Panc1 (cell line): Measurements from ENCODE around the gene LPP. TPM values are rescaled to one million over a fixed set of nuclear protein-coding genes. Genes with fewer than 3 reads are reported as not detected.

Source experiments
- ATAC-seq: fragments of 200-7000 bp; cut with Tn5 transposase; 2 replicates; pipeline ENCODE4 v1.9.1; 2020; ENCODE audit warnings: mild to moderate bottlenecking, moderate library complexity
- BruUV-seq: library from RNA; stranded (reverse); fragments of 400-500 nt; replicated peaks from 2 replicates; lab custom pipeline; 2021; lab: Mats Ljungman, UMichigan
- CTCF ChIA-PET: fragments of 300-600 bp; sonication (Branson Sonifier 250); formaldehyde crosslinking; loops from one replicate; lab custom pipeline; 2022; ENCODE audit warnings: antibody characterized with exemption; lab: Charles Lee
- POLR2A ChIA-PET: fragments of 300-600 bp; sonication (Branson Sonifier 250); formaldehyde crosslinking; loops from one replicate; lab custom pipeline; 2022; ENCODE audit warnings: antibody characterized with exemption; lab: Charles Lee
- DNase-seq: peaks from one replicate; pipeline ENCODE4 v3.0.0-alpha.2; 2010; ENCODE audit warnings: low read depth, low spot score
- H3K27ac ChIP-seq: 2 replicates; pipeline ENCODE4 v1.5.1; 2011; ENCODE audit warnings: mild to moderate bottlenecking, low read length, inconsistent platforms
- H3K27me3 ChIP-seq: fragments of 200-500 bp; sonication (Bioruptor generic); 2 replicates; pipeline ENCODE4 v1.6.0; 2014; ENCODE audit warnings: low read length, inconsistent platforms; ENCODE audit not compliant: control insufficient read depth, insufficient read depth
- H3K36me3 ChIP-seq: fragments of 200-500 bp; sonication (Bioruptor generic); 2 replicates; pipeline ENCODE4 v1.5.1; 2014; ENCODE audit warnings: inconsistent platforms, mild to moderate bottlenecking, low read length, moderate library complexity; ENCODE audit not compliant: control insufficient read depth, insufficient read depth
- H3K4me1 ChIP-seq: 2 replicates; pipeline ENCODE4 v1.5.1; 2011; ENCODE audit warnings: inconsistent platforms, mild to moderate bottlenecking, low read length, moderate library complexity; ENCODE audit not compliant: control insufficient read depth, insufficient read depth
- H3K4me3 ChIP-seq, 2 experiments: 2 replicates each; pipeline ENCODE4 v1.5.1; 2011 to 2012; ENCODE audit warnings: low read depth in 2 of 2, low read length in 2 of 2, mild to moderate bottlenecking in 2 of 2, inconsistent platforms in 1 of 2, moderate library complexity in 1 of 2
- H3K9me3 ChIP-seq: fragments of 200-500 bp; sonication (Bioruptor generic); 2 replicates; pipeline ENCODE4 v1.5.1; 2014; ENCODE audit warnings: low read depth, mild to moderate bottlenecking, inconsistent platforms, low read length, moderate library complexity; ENCODE audit not compliant: control insufficient read depth, insufficient read depth
- POLR2AphosphoS5 ChIP-seq: IDR thresholded peaks from 2 replicates; pipeline ENCODE4 v1.6.1; 2012; ENCODE audit warnings: mild to moderate bottlenecking, low read depth, low read length, moderate library complexity
- SIN3A ChIP-seq: IDR thresholded peaks from 2 replicates; pipeline ENCODE4 v1.6.1; 2012; ENCODE audit warnings: low read depth, mild to moderate bottlenecking, low read length, moderate library complexity, borderline replicate concordance; ENCODE audit not compliant: insufficient read depth
- TCF7L2 ChIP-seq: IDR thresholded peaks from 2 replicates; pipeline ENCODE4 v1.6.1; 2011; ENCODE audit warnings: mild to moderate bottlenecking, low read depth, low read length, inconsistent platforms
- in situ Hi-C: cut with HindIII; loops from 2 replicates; pipeline ENCODE4 v1.10.0; 2016; ENCODE audit warnings: low sequenced_read_pairs, low pct_unique_long_range_greater_than_20kb
- intact Hi-C: fragments of 100-400 bp; cut with micrococcal nuclease; formaldehyde crosslinking; loops from one replicate; pipeline ENCODE4 v1.10.0; 2022; ENCODE audit not compliant: unreplicated experiment
- total RNA-seq: library from RNA; stranded (reverse); gene quantifications from one replicate; pipeline ENCODE4 v1.2.1, GENCODE V29; 2021; ENCODE audit not compliant: unreplicated experiment
- TF ChIP-seq, protein P1 (sequence below): fragments of 450-650 bp; IDR thresholded peaks from 2 replicates; pipeline ENCODE4 v1.5.1; 2017; ENCODE audit warnings: mild to moderate bottlenecking
- TF ChIP-seq, protein P2 (sequence below), 2 experiments: IDR thresholded peaks; 2 replicates each; pipeline ENCODE4 v1.6.1; 2011 to 2012; ENCODE audit warnings: low read depth in 2 of 2, control low read depth in 1 of 2, low read length in 1 of 2, mild to moderate bottlenecking in 1 of 2, moderate library complexity in 1 of 2; ENCODE audit not compliant: insufficient read depth in 1 of 2

LPP gene
- total RNA-seq, 1 experiment from 2014 or later = 90.0 TPM

GRCh38 chr3:188530226-188530625 lies 376.3 kb downstream of the LPP start:
- ChIA-PET POLR2A (interaction anchor here (0.7 kb wide), 1 partner anchor 147 kb away, joined by 3 read pairs; no protein-coding TSS in a partner anchor), CTCF (no interaction called here)
- Histone ChIP-seq H3K4me3 (no peak overlapping the region), H3K36me3 (no peaks in the 10 kb centered on the region), H3K27me3 (no peaks in the 10 kb centered on the region), H3K27ac (no peak overlapping the region), H3K9me3 (no peaks in the 10 kb centered on the region), H3K4me1 (no peaks in the 10 kb centered on the region)
- ATAC-seq (no peak), DNase-seq (no peak)
- in situ Hi-C loops = no loop called here
- intact Hi-C loops = no loop called here
- TF ChIP-seq, protein P1, sequence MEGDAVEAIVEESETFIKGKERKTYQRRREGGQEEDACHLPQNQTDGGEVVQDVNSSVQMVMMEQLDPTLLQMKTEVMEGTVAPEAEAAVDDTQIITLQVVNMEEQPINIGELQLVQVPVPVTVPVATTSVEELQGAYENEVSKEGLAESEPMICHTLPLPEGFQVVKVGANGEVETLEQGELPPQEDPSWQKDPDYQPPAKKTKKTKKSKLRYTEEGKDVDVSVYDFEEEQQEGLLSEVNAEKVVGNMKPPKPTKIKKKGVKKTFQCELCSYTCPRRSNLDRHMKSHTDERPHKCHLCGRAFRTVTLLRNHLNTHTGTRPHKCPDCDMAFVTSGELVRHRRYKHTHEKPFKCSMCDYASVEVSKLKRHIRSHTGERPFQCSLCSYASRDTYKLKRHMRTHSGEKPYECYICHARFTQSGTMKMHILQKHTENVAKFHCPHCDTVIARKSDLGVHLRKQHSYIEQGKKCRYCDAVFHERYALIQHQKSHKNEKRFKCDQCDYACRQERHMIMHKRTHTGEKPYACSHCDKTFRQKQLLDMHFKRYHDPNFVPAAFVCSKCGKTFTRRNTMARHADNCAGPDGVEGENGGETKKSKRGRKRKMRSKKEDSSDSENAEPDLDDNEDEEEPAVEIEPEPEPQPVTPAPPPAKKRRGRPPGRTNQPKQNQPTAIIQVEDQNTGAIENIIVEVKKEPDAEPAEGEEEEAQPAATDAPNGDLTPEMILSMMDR = no peak
- TF ChIP-seq POLR2AphosphoS5 (no peak), SIN3A (no peak), TCF7L2 (no peak)
- TF ChIP-seq, protein P2, sequence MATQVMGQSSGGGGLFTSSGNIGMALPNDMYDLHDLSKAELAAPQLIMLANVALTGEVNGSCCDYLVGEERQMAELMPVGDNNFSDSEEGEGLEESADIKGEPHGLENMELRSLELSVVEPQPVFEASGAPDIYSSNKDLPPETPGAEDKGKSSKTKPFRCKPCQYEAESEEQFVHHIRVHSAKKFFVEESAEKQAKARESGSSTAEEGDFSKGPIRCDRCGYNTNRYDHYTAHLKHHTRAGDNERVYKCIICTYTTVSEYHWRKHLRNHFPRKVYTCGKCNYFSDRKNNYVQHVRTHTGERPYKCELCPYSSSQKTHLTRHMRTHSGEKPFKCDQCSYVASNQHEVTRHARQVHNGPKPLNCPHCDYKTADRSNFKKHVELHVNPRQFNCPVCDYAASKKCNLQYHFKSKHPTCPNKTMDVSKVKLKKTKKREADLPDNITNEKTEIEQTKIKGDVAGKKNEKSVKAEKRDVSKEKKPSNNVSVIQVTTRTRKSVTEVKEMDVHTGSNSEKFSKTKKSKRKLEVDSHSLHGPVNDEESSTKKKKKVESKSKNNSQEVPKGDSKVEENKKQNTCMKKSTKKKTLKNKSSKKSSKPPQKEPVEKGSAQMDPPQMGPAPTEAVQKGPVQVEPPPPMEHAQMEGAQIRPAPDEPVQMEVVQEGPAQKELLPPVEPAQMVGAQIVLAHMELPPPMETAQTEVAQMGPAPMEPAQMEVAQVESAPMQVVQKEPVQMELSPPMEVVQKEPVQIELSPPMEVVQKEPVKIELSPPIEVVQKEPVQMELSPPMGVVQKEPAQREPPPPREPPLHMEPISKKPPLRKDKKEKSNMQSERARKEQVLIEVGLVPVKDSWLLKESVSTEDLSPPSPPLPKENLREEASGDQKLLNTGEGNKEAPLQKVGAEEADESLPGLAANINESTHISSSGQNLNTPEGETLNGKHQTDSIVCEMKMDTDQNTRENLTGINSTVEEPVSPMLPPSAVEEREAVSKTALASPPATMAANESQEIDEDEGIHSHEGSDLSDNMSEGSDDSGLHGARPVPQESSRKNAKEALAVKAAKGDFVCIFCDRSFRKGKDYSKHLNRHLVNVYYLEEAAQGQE (IDR thresholded peaks at IDR 0.05; ENCODE audit: insufficient read depth in 1 of 2, low read depth in 2 of 2, low read length in 1 of 2) = no peak
- no TSS peak for BruUV-seq

DNA sequence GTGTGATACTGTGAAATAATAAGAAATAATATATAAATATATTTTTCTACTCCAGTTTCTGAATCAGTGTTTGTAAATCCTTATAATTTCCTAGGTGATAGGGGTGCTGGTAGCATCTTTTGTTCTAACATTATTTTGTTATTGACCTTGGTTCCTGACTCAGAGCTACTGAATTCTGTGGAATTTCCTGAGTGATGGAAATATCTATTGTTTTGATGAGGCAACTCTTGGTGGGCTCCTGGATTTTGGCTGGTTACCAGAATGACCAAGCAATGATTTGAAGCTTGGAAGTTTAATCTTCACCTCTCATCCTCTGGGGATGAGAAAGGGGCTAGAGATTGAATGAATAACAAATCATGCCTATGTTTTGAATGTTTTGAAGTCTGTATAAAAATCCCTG lies 377.3 kb downstream of the LPP start:
- ATAC-seq = no peak
- Histone ChIP-seq H3K36me3 (no peaks in the 10 kb centered on the region), H3K4me3 (no peak overlapping the region), H3K27ac (no peak overlapping the region), H3K9me3 (no peaks in the 10 kb centered on the region), H3K27me3 (no peaks in the 10 kb centered on the region), H3K4me1 (no peaks in the 10 kb centered on the region)
- intact Hi-C loops = no loop called here
- DNase-seq = no peak
- ChIA-PET CTCF (interaction anchor here (0.6 to 0.7 kb wide), 2 partner anchors 18 to 790 kb away, joined by 3 read pairs; no protein-coding TSS in a partner anchor), POLR2A (no interaction called here)
- no TSS peak for BruUV-seq
- no peak for TF ChIP-seq TCF7L2
- no peak for TF ChIP-seq SIN3A
- no peak for TF ChIP-seq POLR2AphosphoS5
- TF ChIP-seq, protein P2 (IDR thresholded peaks at IDR 0.05; ENCODE audit: insufficient read depth in 1 of 2, low read depth in 2 of 2, low read length in 1 of 2) = no peak
- TF ChIP-seq, protein P1 = no peak
- in situ Hi-C loops = no loop called here
